Measurements from ENCODE around the gene C4B. TPM values are rescaled to one million over a fixed set of nuclear protein-coding genes. Genes with fewer than 3 reads are reported as not detected.

Gene C4B
- total RNA-seq, 1 experiment from 2014 or later = 2.6 TPM

GRCh38 chr6:32068867-32069266, 54.3 kb downstream of the C4B start:
- H3K27ac ChIP-seq (ENCODE audit: low read length) = no peak overlapping the region

GRCh38 chr6:32069460-32069859, 54.9 kb downstream of the C4B start:
- H3K4me1 ChIP-seq (ENCODE audit: insufficient read depth, low read length) = no peaks in the 10 kb centered on the region
- no peak overlapping the region for H2AFZ ChIP-seq (ENCODE audit: low read length)
- no peak overlapping the region for H3K9ac ChIP-seq (ENCODE audit: low read length)
- H4K20me1 ChIP-seq (ENCODE audit: low read length) = no peaks in the 10 kb centered on the region
- H3F3A ChIP-seq (ENCODE audit: low read length, unreplicated experiment) = no peaks in the 10 kb centered on the region
- H3K79me2 ChIP-seq (ENCODE audit: low read length) = no peaks in the 10 kb centered on the region
- no peaks in the 10 kb centered on the region for H3K36me3 ChIP-seq (ENCODE audit: low read depth, low read length)
- BruUV-seq (replicated peaks) = no TSS peak
- no peaks in the 10 kb centered on the region for H3K9me3 ChIP-seq (ENCODE audit: low read length)
- H3K27ac ChIP-seq (ENCODE audit: low read length) = no peak overlapping the region
- ChIA-PET CTCF (no interaction called here), POLR2A (ENCODE audit: unreplicated experiment) (no interaction called here)
- no peak overlapping the region for H3K4me2 ChIP-seq (ENCODE audit: low read length)
- DNase-seq (no peak), ATAC-seq (no peak)
- TF ChIP-seq EZH2phosphoT487 (IDR thresholded peaks at IDR 0.05; ENCODE audit: borderline replicate concordance, low read length) (no peak), EZH2 (IDR thresholded peaks at IDR 0.05; ENCODE audit: low read length, unreplicated experiment) (no peak), CTCF (conservative IDR thresholded peaks at IDR 0.05; ENCODE audit: low read depth, low read length) (no peak)
- H3K4me3 ChIP-seq (ENCODE audit: low read length) = no peak overlapping the region
- intact Hi-C loops (cut with micrococcal nuclease) = no loop called here
- no peaks in the 10 kb centered on the region for H3K9me2 ChIP-seq (replicated peaks; ENCODE audit: low read length)
- no peaks in the 10 kb centered on the region for H3K27me3 ChIP-seq (ENCODE audit: low read length)

More at GRCh38 chr6:32068867-32069266, 54.3 kb downstream of the C4B start:
- intact Hi-C loops (cut with micrococcal nuclease) = no loop called here
- ChIA-PET POLR2A (ENCODE audit: unreplicated experiment) (no interaction called here), CTCF (no interaction called here)
- Histone ChIP-seq H3F3A (ENCODE audit: low read length, unreplicated experiment) (no peaks in the 10 kb centered on the region), H2AFZ (ENCODE audit: low read length) (no peak overlapping the region), H3K36me3 (ENCODE audit: low read depth, low read length) (no peaks in the 10 kb centered on the region), H3K9me3 (ENCODE audit: low read length) (no peaks in the 10 kb centered on the region), H4K20me1 (ENCODE audit: low read length) (no peaks in the 10 kb centered on the region), H3K9ac (ENCODE audit: low read length) (no peak overlapping the region), H3K4me1 (ENCODE audit: insufficient read depth, low read length) (no peaks in the 10 kb centered on the region), H3K4me2 (ENCODE audit: low read length) (no peak overlapping the region), H3K27me3 (ENCODE audit: low read length) (no peaks in the 10 kb centered on the region), H3K4me3 (ENCODE audit: low read length) (no peak overlapping the region), H3K9me2 (replicated peaks; ENCODE audit: low read length) (no peaks in the 10 kb centered on the region), H3K79me2 (ENCODE audit: low read length) (no peaks in the 10 kb centered on the region)
- no peak for DNase-seq
- no peak for TF ChIP-seq EZH2 (IDR thresholded peaks at IDR 0.05; ENCODE audit: low read length, unreplicated experiment)
- no peak for TF ChIP-seq EZH2phosphoT487 (IDR thresholded peaks at IDR 0.05; ENCODE audit: borderline replicate concordance, low read length)
- no peak for TF ChIP-seq CTCF (conservative IDR thresholded peaks at IDR 0.05; ENCODE audit: low read depth, low read length)
- ATAC-seq = no peak
- no TSS peak for BruUV-seq (replicated peaks)

DNA sequence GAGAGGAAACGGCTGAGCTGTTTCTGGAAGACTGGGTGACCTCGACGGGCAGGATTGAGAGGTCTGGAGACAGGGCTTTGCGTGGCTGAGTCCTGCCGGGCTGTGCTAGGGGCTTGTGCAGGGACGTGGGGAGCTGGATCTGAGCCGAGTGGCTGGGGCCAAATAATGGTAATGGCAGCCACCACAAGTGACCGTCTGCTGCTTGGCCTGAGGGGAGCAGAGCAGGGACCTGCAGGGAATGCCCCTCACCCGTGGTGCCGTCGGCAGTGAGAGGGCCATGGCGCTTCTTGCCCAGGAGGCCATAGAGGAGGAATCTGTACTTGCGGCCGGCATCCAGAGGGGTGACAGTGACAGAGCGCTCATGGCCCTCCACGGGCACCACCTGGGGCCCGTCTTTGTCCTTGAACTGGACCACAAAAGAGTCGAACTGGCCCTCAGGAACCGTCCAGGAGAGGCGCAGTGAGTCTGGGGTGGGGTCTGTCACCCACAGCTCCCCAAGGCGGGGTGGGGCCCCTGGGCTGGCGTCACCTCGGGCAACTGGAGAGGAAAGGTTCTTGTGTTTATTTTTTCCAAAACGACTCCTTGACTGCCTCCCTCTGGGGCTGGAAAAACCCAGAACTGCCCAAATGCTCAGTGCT, 55.4 kb downstream of the C4B start:
- no peaks in the 10 kb centered on the region for H3K4me1 ChIP-seq (ENCODE audit: insufficient read depth, low read length)
- no peak overlapping the region for H3K4me2 ChIP-seq (ENCODE audit: low read length)
- no peaks in the 10 kb centered on the region for H3F3A ChIP-seq (ENCODE audit: low read length, unreplicated experiment)
- no peak overlapping the region for H3K27ac ChIP-seq (ENCODE audit: low read length)
- no peaks in the 10 kb centered on the region for H3K79me2 ChIP-seq (ENCODE audit: low read length)
- POLR2A ChIA-PET (ENCODE audit: unreplicated experiment) = no interaction called here
- no peak overlapping the region for H2AFZ ChIP-seq (ENCODE audit: low read length)
- TF ChIP-seq CTCF (conservative IDR thresholded peaks at IDR 0.05; ENCODE audit: low read depth, low read length) = no peak
- intact Hi-C loops (cut with micrococcal nuclease) = no loop called here
- CTCF ChIA-PET = no interaction called here
- ATAC-seq = no peak
- BruUV-seq (replicated peaks) = no TSS peak
- no peaks in the 10 kb centered on the region for H3K9me2 ChIP-seq (replicated peaks; ENCODE audit: low read length)
- H3K9ac ChIP-seq (ENCODE audit: low read length) = no peak overlapping the region
- no peak overlapping the region for H3K4me3 ChIP-seq (ENCODE audit: low read length)
- no peaks in the 10 kb centered on the region for H3K9me3 ChIP-seq (ENCODE audit: low read length)
- H3K36me3 ChIP-seq (ENCODE audit: low read depth, low read length) = no peaks in the 10 kb centered on the region
- DNase-seq = no peak
- H4K20me1 ChIP-seq (ENCODE audit: low read length) = no peaks in the 10 kb centered on the region
- H3K27me3 ChIP-seq (ENCODE audit: low read length) = no peaks in the 10 kb centered on the region
